GM18909 (cell line): ENCODE results near the gene RNF181.
"Not testable (repeated sequence)": the region's sequence is repeated elsewhere in the genome, so short reads cannot be mapped to it uniquely, and the experiment has no call there.

Experiments used
- ATAC-seq: cut with Tn5 transposase; IDR thresholded peaks from one replicate; pipeline ENCODE4 v1.9.1; 2021; ENCODE audit warnings: mild to moderate bottlenecking; ENCODE audit not compliant: unreplicated experiment, poor library complexity

RNF181 gene

DNA sequence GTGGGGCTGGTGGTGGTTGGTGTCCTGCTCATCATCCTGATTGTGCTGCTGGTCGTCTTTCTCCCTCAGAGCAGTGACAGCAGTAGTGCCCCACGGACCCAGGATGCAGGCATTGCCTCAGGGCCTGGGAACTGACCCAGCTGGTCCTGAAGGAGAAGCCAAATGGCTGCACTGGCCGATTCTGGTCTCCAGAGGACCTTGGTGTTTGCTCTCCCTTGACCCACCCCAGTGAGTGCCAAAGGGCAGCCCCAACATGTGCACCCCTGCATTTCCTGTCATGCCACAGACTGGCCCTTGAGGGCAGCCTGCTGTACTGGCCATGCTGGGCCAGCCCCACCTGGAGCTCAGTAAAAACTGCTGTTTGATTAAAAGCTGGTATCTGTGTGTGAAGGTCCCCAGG is 2.5 kb upstream of the RNF181 start:
- no peak for ATAC-seq

- no peak for ATAC-seq
These were observed 737 bp upstream of the RNF181 start for GRCh38 chr2:85594715-85595300.

GRCh38 chr2:85596026-85596333 is 435 bp downstream of the RNF181 start:
- ATAC-seq, result no peak

DNA sequence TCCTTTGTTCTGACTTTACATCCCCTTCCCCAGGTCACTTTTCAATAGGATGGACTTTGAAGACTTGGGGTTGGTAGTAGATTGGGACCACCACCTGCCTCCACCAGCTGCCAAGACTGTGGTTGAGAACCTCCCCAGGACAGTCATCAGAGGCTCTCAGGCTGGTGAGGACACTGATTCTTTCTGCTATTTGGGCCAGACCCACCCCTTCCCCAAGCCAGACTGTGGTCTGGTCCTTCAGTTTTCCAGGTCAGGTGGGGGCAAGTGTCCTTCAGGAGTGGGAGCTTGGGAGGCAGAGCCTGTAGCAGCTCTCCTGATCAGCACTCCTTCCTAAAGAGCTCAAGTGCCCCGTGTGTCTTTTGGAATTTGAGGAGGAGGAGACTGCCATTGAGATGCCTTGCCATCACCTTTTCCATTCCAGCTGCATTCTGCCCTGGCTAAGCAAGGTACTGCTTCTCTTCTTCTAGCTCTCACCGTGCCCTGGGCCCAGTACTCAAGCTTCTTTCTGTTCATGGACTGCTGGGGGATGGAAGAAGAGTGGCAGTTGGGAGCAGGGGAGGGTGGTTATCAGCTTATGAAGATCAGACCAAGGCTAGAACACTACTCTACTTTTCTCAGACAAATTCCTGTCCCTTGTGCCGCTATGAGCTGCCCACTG is 1.1 kb downstream of the RNF181 start:
- no peak for ATAC-seq

- ATAC-seq, result no peak
These were observed 1.7 kb downstream of the RNF181 start for GRCh38 chr2:85597241-85597640.

DNA sequence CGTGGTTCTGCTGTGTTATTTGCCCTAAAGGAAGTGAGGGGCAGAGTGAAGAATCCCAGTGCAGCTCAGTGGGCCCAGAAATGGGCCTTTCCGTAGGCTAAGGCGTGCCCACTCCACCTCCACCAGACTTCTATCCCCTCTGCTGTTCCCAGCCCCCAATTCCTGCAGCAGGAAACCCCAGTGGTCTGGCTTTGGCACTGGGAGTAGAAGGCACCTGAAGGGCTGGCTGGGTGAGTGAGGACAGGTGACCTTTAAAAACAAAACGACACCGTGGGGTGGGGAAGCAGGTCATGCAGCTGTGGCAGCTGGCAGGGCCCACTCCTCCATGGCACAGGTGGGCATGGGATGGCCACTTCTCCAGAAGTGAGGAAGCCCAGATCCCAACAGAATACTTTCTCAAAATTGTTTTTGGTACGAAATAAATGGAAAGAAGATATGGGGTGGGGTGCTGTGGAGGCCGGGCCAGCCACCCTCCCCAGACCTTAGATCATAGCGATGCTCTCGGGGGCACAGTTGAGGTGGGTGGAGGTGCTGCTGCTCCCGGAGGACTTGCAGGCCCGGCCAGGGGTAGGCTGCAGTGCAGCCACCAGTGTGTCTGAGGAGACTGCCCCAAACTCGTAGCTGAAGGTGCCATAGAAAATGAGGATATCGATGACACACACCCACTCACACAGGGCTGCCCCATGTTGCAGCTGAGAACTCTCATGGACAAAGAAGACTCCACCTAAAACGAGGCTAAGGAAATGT is 3.2 kb downstream of the RNF181 start:
- ATAC-seq, result no peak

DNA sequence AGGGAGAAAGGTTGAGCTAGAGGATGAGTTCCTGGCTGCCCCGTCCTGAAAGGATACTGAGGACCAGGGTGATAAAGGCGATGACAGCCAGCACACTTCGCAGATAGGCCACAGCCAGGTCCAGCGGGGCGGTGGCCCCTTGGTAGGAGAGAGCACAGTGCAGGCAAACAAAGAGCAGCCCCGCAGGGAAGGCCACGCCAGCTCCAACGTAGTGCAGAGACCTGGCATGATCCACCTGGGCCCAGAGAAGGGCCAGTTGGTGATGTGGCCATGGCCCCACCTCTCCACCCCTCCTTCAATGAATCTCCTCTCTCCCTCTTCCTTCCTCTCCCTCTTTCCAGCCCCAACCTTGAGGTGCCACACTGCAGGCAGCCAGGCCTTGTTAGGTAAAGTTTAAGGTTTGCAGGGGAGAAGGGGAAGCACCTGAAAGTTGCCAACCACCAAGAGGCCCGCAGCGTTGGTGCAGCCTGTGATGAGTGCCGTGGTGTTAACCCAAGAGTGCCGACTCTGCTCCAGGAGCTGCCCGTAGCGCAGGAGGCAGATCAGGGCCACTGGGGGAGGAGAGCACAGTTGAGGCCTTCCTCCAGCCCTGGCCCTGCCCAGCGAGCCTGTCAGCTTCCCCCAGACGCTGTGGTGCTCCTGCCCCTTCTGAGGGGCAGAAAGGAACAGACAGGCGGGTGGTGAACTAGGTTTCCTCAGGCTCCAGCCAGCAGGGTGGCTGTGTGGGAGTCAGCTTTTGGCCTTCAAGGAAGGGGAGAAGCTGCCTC is 4.1 kb downstream of the RNF181 start:
- no peak for ATAC-seq

- ATAC-seq, result no peak
These were observed 4.7 kb downstream of the RNF181 start for GRCh38 chr2:85600235-85600575.

DNA sequence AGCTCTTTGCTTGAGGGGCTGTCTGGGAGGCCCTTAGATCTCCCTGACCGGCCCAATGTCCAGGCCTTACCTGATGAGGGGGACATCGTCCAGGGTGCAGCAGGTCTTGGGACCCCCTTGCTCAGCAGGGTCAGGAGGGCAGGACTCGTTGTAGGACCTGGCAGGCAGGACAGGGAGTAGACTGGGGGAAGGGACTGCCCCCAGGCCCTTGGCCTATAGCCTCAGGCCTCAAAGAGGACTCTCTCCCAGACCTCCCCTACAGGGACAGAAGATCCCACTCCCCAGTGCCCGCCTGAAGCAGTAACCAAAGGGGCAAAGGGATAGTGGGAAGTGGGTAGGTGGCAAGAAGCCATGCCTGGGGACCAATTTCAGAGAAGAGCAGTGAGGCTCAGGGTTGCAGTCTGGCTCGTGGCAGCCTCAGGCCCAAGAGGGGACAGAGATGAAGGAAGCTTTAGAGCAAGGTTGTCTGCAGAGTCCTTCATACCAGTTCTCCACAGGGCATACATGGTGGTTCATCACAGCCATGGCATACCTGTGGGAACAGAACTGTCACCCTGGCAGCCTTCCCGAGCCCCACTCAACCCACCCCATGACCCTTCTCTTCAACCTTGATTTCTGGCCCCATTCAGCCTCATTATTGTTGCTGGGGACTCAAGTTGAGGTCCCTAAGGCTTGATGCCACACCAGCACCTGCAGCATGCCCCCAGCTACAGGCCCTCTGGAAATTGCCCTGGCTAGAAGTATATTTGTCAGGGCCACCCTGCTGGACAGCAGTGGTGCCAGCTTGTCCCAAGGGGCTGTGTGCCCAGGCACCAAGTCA is 5.6 kb downstream of the RNF181 start:
- no peak for ATAC-seq

DNA sequence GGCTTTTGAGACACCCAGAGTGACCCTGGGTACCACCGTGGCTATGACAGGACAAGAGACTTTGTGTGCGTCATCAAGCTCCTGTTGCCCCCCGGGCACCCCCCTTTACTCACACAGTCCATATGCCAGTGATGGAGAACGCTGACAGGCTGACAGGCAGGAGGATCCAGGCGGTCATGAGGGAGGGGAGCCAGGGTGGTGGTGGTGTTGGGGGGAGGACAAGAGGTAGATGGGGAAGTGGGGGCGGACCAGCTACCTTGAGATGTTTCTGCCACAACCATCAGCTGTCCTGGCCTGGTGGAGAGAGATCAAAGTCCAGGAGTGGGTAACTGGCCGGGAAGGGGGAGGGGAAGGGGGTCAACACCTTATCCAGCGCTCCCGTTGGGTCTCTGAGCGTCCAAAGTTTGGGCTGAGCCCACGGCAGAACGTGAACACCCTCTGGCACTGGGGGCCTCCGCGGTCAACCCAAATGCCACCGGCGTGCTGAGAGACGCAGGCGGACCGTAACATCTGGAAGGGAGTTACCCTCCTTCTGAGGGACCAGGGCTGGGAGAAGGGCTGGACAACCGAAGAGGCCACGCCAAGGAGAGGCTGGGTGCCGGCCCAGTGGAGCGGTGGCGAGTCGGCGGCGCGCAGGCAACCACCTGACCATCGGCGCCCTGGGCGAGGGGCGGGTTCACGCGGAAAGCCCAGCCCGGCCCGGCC is 6.4 kb downstream of the RNF181 start:
- ATAC-seq, result peak; percentile 42

DNA sequence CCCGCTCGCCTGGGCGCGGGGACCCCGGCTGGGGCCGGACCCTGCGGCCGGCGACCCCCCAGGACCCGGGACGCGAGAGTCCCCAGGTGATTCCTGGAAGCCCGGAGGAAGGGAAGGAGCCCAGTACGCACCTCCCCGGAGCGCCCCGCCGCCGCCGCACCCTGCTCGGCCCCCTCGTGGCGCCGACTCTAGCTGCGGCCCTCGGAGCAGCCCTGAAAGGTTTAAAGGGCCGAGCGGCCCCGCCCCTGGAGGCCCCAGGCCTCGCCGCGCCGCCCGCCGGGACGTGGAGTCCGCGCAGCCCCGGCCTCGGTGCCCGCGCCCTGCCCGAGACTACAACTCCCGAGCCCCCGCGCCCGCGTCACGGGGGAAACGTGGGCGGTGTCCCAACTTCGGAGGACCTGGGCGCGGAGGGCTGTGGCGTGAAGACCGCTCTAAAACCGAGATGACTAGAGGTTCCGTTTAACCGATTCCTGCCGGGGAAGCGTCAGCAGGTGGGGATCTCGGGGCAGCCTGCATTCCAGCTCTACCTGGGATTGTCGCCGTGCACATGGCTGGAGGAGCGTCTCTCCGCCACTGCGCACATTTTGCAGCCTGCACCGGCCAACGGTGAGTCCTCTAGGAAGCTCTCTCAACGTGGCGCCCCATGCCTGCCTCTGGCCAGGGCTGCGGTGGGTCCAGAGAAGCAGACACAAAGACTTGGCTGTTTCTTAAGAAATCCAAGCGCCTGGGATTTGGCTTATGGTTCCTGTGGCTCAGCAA is 7.1 kb downstream of the RNF181 start, which contains the start of gene TMEM150A:
Gene TMEM150A (minus strand): TSS at position 223 of the 759 bp plus-strand sequence. CDS start 750 bp downstream, outside the sequence.
- ATAC-seq, result peak; percentile 95

DNA sequence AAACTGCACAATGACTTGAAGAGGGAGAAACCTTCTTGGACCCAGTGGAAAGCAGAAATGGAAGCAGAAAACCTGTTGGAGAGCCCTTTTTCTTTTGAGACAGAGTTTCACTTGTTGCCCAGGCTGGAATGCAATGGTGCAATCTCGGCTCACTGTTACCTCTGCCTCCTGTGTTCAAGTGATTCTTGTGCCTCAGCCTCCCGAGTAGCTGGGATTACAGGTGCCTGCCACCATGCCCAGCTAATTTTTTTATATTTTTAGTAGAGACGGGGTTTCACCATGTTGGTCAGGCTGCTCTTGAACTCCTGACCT is 8.5 kb downstream of the RNF181 start:
- ATAC-seq, result not testable (repeated sequence)

DNA sequence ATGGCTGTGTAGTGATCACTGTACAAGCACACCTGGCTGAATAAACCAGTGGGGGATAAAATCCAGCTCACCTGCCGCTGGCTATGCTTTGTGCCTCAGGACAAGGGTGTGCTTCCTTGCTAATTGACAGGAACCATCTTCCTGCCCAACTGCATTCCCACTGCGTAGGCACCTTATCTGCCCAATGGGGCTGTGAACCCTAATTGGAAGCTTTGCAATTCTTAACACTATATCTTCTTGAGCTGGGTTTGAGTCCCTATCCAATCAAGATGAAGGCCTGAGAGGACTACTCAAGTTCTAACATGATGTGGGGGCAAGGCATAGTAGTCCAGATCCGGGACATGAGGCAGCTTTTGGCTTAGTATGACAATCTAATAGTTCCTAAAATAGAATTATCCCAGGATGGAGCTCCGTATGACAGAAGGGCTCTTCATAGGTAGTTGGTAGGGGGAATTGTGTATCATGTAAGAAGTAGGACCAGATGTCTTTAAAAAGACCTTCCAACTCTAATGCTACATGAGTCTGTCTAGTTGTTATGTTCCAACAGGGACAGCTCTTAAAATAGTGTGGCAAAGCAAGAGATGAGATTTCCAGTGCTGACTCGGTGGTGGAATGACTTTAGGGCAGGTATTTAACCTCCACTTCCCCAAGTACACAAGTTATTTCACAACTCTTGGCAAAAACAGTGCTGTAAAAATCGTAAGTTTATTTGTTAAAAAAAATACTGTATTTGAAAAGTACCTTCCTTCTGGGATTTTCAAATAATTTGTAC is 9.2 kb downstream of the RNF181 start:
- no peak for ATAC-seq

DNA sequence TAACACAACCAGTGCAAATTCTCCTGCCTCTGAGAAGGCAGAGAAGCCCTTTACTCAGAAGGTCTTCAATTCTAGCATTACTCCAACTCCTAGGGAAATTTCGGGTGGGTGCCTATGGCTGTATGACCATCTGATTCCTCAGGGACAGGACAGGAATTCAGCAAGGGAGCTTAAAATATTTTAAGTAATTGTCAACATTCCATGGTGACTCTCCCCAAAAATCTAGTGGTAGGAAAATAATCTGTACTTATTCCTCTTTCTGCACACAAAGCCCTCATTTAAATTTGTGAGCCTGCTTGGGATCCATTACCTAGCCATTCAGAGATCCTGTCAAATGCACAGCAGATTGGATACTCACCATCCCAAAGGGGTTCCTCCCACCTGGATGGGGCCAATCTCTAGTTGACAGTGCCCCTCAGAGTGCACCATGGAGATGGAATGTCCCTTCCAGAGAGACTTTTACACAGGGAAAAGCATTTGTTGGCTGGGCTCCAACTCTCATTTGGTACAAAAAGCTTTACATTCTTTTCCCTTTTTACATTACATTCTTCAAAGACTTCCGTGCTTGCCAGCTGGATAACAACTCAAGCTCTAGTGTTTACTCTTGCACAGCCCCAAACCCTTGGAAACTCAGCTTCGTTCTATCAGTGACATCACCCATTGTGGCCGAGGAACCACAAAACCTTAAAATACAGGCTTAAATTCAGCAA is 10.0 kb downstream of the RNF181 start:
- no peak for ATAC-seq

DNA sequence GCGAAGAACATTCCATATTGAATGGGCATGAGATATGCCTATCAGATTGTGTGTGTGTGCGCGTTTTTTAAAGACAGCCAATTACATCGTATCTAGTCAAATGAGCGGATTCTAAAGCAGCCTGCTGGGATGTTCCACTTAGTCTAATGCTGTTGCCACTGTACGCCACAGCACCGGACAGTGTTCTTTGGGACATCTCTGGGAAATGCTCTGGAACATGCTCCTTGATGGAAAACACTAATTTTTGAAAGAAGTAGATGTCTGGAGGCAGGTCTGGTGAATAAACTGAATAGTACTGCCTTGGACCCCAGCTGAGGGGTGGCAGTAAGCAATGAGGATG is 10.5 kb downstream of the RNF181 start:
- no peak for ATAC-seq

- no peak for ATAC-seq
These were observed 12.0 kb downstream of the RNF181 start for GRCh38 chr2:85607268-85608215.

DNA sequence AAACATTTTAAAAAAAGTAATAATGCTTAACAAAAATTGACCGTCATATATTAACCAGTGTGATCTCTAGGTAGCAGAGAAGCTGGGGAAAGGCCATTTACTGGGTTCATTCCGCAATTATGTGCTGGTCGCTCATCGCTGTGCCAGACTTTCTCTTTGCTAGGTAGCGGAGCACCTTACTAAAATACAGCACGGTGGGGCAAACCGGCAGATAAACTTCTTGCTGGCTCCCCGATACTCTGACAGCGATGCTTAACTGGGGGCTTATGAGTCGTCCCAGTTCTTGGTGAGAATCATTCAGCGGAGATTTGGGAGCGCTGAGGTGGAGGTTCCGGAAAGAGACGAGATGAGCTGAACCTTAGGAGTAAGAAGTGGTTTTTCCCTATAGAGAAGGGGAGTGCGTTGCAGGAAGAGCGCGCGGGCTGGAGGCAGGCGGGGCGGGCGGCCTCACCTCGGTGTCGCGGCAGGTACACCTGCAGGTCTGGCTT is 15.7 kb downstream of the RNF181 start:
- peak; percentile 20 for ATAC-seq
